SIG-M5 treated with dmso at 0.1 percent for 504 hours (cell line): ENCODE results near the gene PGP.
"Not testable (repeated sequence)": the region's sequence is repeated elsewhere in the genome, so short reads cannot be mapped to it uniquely, and the experiment has no call there.

Experiments
- DNase-seq: peaks from one replicate; lab custom pipeline; 2025; ENCODE audit not compliant: unreplicated experiment; lab: John Stamatoyannopoulos, UW

PGP gene, protein sequence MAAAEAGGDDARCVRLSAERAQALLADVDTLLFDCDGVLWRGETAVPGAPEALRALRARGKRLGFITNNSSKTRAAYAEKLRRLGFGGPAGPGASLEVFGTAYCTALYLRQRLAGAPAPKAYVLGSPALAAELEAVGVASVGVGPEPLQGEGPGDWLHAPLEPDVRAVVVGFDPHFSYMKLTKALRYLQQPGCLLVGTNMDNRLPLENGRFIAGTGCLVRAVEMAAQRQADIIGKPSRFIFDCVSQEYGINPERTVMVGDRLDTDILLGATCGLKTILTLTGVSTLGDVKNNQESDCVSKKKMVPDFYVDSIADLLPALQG

DNA sequence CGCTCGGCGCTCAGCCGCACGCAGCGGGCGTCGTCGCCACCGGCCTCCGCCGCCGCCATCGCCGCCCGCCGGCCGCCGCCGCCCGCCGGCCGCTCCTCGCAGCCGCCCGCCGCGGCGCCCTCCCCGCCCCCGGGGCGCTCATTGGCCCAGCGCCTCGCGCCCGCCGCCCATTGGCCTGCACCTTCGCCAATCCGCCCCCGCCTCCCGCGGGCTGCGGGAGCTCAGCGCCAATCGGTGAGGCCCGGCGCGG, at the start of gene PGP:
Gene PGP (minus strand): TSS at position 122 of the 250 bp plus-strand sequence. CDS start 63 bp downstream, at position 59.
- DNase-seq: no peak

GRCh38 chr16:2263026-2263425, 48.4 kb upstream of the PGP start:
- not testable (repeated sequence) for DNase-seq

- DNase-seq: no peak
These were observed 45.6 kb upstream of the PGP start for GRCh38 chr16:2260250-2260649.

DNA sequence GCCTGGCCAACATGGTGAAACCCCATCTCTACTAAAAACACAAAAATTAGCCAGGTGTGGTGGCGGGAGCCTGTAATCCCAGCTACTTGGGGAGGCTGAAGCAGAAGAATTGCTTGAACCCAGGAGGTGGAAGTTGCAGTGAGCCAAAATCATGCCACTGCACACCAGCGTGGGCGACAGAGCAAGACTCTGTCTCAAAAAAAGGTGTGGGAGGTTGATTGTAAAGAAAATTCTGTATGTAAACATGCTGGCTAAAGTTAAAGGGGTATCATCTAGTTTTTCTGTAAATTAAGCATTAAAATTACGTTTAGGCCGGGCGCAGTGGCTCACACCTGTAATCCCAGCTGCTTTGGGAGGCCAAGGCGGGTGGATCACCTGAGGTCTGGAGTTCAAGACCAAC, 43.9 kb upstream of the PGP start:
- DNase-seq: not testable (repeated sequence)

DNA sequence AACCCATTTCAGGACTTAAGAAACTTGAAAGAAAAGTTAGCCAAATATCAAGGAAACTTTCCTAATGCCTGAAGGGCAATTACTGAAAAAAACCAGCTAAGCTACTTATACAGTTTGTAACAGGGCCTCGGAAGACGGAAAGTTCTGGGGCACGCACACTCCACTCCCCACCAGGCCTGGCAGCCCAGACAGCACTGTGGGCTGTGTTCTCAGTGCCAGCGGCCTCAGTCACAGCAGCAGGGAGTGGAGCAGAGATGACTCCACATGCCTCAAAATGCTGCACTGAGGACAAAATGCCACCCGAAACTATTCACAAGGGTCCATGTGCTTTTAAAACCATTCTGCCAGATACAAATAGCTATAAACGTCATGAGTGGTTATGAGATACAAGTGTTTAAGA, 43.1 kb upstream of the PGP start:
- no peak for DNase-seq

DNA sequence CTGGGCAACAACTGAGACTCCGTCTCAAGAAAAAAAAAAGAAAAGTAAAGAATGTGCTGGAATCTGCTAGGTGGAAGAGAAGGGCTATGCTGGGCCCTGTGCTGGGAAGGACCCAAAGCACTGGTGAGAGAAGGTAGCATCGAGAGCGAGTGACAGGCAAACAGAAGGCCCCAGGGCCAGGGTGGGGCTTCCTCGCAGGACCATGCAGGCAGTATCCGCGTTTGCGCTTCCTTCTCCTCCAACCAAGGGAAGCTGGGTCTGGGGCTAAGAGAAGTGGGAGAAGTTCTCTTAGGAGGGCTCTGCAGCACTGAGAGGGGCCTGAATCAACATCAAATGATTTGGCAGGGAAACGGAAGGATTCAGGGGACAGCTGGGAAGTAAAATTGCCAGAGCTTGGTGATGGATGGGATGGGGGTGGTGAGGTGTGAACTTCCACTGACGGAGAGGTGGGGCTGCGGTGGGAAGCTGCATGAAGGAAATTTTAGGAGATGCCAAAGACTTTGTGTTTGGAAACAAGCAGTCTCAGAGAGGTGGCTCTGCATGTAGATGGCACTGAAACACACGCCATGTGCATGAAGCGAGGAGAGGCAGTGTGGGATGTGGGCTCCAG, 42.0 kb upstream of the PGP start:
- DNase-seq: no peak

DNA sequence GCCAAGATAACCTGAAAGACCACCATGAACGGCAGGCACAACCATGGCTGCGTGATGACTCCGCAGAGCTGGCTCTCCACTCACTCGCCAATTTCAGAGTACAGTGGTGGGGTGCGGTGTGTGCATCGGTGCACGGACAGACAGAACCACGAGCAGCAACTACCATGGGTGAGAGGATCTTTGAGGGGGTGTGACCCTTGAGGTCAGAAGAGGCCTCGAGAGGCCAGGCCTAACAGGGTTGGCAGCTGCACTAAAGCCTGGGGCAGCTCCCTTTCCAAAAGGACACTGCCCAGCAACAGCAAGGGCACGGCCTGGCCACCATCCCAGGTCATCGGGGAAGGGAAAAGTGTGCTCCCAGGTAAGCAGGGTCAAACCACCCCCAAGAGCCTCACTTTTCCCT, 38.7 kb upstream of the PGP start:
- no peak for DNase-seq

GRCh38 chr16:2252806-2253148, 38.1 kb upstream of the PGP start:
- no peak for DNase-seq

- peak; percentile 73 for DNase-seq
These were observed 36.9 kb upstream of the PGP start, which contains the start of gene ECI1 for GRCh38 chr16:2251296-2252111. TSS of gene ECI1 (minus strand) at chr16:2251587. CDS start at chr16:2251566, 21 bp downstream.

DNA sequence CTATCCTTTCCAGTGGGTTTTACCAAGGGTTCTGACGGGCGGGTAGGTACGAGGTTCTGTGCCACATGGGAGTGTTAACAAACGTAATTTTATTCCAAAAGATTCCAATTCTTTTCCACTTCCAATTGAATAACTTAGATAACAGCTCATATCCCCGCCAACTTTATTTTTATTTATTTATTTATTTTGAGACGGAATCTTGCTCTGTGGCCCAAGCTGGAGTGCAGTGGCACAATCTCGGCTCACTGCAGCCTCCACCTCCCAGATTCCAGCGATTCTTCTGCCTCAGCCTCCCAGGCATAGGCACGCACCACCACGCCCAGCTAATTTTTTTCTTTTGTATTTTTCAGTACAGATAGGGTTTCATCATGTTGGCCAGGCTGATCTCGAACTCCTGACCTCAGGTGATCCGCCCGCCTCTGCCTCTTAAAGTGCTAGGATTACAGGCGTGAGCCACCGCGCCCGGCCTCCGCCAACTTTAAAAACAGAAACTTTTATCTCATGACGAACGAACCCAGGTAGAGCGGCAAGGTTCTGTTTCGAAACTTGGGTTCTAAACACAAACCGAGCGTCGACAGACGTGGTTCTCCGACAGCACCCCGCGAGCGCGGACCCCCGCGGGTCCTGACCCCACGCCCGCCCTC, 36.1 kb upstream of the PGP start:
- peak; percentile 22 for DNase-seq

DNA sequence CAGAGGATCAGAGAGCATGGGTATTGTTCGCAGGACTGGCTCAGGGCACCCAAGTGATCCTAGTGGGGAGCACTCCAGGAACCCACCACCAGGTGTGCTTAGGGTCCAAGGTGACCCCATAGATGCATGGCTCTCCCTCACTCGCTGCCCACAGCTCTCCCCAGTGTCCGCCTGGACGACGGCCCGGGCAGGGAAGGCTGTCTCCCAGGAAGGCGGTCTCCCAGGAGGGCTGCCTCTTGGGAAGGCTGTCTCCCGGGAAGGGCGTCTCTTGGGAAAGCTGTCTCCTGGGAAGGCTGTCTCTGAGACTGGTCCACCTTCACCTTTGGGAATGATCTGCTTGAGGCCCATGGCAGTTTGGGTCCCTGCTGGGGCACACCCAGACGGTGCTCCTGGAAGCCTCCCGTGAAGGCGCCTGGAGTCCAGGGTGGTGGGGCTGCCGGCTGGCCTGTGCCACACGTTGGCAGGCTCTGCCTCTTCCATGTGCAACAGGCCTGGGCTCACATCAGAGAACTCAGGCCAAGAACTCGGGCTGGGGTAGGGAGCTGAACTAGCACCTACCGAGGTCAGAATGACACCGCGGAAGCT, 31.8 kb upstream of the PGP start:
- no peak for DNase-seq

GRCh38 chr16:2244926-2245795, 30.5 kb upstream of the PGP start:
- no peak for DNase-seq

DNA sequence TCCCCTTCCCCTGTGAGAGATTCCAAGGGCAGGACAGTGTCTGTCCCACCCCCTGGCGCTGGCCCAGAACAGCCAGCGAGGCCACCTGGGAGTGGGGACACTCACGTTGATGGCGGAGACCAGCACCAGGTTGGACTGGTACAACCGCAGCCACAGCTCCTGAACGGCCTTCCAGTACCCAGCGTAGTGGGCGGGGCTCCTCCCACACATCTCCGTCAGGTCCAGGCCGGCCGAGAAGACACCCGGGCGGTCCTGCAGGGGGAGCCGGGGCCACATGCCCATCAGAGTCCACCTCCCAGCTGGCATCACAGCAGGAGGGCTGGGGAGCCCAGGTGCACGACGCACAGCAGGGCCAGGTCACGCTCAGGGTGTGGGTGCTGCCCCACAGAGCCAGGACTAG, 29.7 kb upstream of the PGP start:
- DNase-seq: no peak

- DNase-seq: no peak
These were observed 29.1 kb upstream of the PGP start for GRCh38 chr16:2243781-2244180.

- no peak for DNase-seq
These were observed 28.4 kb upstream of the PGP start for GRCh38 chr16:2243031-2243528.

GRCh38 chr16:2242598-2242997, 28.0 kb upstream of the PGP start:
- no peak for DNase-seq

DNA sequence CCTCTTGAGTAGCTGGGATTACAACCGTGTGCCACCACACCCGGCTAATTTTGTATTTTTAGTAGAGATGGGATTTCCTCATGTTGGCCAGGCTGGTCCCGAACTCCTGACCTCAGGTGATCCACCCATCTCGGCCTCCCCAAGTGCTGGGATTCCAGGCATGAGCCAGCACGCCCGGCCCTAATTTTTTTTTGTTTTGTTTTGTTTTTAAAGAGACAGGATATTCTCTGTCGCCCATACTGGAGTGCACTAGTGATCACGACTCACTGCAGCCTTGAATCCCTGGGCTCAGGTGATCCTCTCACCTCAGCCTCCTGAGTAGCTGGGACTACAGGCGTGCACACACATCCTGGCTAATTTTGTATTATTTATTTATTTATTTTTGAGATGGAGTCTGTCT, 25.7 kb upstream of the PGP start:
- DNase-seq: not testable (repeated sequence)

DNA sequence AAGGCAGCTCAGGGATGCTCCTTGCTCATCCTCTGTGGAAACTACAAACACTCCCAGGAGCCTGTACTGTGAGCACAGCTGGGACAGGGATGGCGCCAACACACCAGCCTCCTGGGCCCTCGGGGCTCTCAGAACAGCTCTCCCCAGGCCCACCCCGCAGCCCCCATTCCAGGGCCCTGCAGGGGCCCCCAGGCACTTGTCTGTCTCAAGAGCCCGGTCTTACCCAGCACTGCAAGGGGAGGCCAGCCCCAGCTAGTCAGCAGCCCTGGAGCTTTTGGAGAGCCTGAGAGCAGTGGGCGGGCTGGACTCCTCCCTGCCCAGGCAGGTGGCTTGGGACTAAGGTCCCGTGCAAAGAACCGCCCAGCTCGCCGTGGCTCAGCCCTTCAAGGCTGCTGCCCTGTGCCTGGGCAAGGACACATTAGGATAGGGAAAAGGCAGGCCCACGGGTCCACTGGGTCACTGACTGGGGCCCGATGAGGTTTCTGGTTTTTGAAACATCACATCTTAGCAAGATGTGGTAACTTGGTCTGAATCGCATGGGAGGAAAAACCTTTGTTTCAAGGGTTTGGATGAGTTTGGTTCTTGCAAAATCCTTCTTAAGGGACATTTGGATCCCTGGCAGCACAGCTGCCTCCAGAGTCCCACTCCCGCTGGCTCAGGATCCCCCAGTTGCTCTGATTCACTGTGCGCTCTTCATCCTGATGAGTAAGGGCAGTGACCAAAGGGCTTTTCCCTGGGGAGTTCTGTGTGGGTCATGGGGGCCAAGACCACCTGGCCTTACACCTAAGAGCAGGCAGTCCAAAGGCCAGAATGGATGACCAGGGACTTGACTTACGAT, 24.4 kb upstream of the PGP start:
- no peak for DNase-seq

DNA sequence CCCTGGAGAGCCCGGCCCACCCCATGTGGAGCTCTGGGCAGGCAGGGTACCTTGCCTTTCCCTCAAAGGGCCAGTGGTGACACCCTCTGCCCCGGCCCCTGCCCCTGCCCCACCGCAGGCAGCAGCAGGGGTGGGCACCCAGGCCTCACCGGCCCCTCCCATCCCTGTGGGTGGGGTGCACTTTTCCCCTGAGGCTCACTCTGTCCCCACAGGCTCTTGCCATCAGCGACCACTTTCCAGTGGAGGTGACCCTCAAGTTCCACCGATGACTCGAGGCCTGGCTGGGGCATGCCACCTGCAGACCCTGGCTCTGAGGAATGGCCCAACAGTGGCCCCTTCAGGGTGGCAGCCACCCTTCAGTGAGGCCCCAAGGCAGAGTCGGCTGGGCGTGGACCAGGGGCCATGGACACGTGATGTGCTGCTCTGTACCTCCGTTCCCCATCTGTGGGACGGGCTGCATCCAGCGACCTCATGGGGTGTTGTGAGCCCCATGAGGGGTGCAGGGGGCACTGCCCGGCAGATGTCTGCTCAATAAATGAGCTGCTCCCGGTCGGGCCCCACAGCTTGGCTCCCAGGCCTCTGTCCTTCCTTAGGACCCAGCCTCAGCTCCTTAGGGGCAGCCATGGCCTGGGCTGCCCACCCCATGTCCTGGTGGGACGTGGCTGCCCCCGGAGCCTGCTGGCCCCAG, 23.7 kb upstream of the PGP start:
- no peak for DNase-seq
